GM23338 (cell line): ENCODE results near the gene MAP4K3.

Experiments used
- CREB1 ChIP-seq: fragments of 250-450 bp; sonication (Bioruptor Pico); IDR thresholded peaks from 2 replicates; pipeline ENCODE4 v1.5.0; 2020; ENCODE audit warnings: low read depth, mild to moderate bottlenecking, moderate library complexity
- EZH2 ChIP-seq: fragments of 200-600 bp; sonication (generic); IDR thresholded peaks from one replicate; pipeline ENCODE4 v1.8.0; 2017; ENCODE audit warnings: antibody characterized with exemption, mild to moderate bottlenecking, low read depth; ENCODE audit not compliant: unreplicated experiment
- EZH2phosphoT487 ChIP-seq: fragments of 200-600 bp; sonication (generic); IDR thresholded peaks from one replicate; pipeline ENCODE4 v1.8.1; 2018; ENCODE audit warnings: antibody characterized with exemption; ENCODE audit not compliant: unreplicated experiment
- JUNB ChIP-seq: IDR thresholded peaks from one replicate; pipeline ENCODE4 v1.6.1; 2016; ENCODE audit warnings: antibody characterized with exemption; ENCODE audit not compliant: unreplicated experiment
- NANOG ChIP-seq: IDR thresholded peaks from 2 replicates; pipeline ENCODE4 v1.6.1; 2016; ENCODE audit warnings: antibody characterized with exemption, borderline replicate concordance
- POLR2AphosphoS5 ChIP-seq: IDR thresholded peaks from 2 replicates; pipeline ENCODE4 v1.6.1; 2016; ENCODE audit warnings: antibody characterized with exemption, low read depth
- REST ChIP-seq: IDR thresholded peaks from one replicate; pipeline ENCODE4 v1.6.1; 2018; ENCODE audit warnings: antibody characterized with exemption; ENCODE audit not compliant: unreplicated experiment
- ZNF114 ChIP-seq: fragments of 250-450 bp; sonication (Bioruptor Pico); IDR thresholded peaks from 2 replicates; pipeline ENCODE4 v1.5.0; 2020; ENCODE audit warnings: mild to moderate bottlenecking, moderate library complexity
- ZNF331 ChIP-seq: fragments of 250-450 bp; sonication (Bioruptor Pico); IDR thresholded peaks from 2 replicates; pipeline ENCODE4 v1.5.0; 2020; ENCODE audit warnings: low read depth, mild to moderate bottlenecking, moderate library complexity
- ZNF462 ChIP-seq: fragments of 250-450 bp; sonication (Bioruptor Pico); IDR thresholded peaks from 2 replicates; pipeline ENCODE4 v1.5.0; 2020; ENCODE audit warnings: mild to moderate bottlenecking, moderate library complexity
- TF ChIP-seq, protein P1 (sequence below), 2 experiments: fragments of 200-600 bp in 1 of 2; sonication (generic) in 1 of 2; conservative IDR thresholded peaks; 2 replicates each; pipeline versions ENCODE4 v1.5.1 to v1.6.1; 2016 to 2017; ENCODE audit warnings: antibody characterized with exemption in 2 of 2, low read depth in 2 of 2, mild to moderate bottlenecking in 2 of 2, moderate library complexity in 1 of 2
- TF ChIP-seq, protein P2 (sequence below): IDR thresholded peaks from 2 replicates; pipeline ENCODE4 v1.6.1; 2016; ENCODE audit warnings: antibody characterized with exemption

- no peak for TF ChIP-seq EZH2
- TF ChIP-seq, protein P1, sequence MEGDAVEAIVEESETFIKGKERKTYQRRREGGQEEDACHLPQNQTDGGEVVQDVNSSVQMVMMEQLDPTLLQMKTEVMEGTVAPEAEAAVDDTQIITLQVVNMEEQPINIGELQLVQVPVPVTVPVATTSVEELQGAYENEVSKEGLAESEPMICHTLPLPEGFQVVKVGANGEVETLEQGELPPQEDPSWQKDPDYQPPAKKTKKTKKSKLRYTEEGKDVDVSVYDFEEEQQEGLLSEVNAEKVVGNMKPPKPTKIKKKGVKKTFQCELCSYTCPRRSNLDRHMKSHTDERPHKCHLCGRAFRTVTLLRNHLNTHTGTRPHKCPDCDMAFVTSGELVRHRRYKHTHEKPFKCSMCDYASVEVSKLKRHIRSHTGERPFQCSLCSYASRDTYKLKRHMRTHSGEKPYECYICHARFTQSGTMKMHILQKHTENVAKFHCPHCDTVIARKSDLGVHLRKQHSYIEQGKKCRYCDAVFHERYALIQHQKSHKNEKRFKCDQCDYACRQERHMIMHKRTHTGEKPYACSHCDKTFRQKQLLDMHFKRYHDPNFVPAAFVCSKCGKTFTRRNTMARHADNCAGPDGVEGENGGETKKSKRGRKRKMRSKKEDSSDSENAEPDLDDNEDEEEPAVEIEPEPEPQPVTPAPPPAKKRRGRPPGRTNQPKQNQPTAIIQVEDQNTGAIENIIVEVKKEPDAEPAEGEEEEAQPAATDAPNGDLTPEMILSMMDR (conservative IDR thresholded peaks at IDR 0.05; ENCODE audit: low read depth in 2 of 2) = no peak
- TF ChIP-seq REST = no peak
- TF ChIP-seq EZH2phosphoT487 = no peak
- no peak for TF ChIP-seq POLR2AphosphoS5
- no peak for TF ChIP-seq CREB1 (CRISPR knock-in tag)
- TF ChIP-seq, protein P2, sequence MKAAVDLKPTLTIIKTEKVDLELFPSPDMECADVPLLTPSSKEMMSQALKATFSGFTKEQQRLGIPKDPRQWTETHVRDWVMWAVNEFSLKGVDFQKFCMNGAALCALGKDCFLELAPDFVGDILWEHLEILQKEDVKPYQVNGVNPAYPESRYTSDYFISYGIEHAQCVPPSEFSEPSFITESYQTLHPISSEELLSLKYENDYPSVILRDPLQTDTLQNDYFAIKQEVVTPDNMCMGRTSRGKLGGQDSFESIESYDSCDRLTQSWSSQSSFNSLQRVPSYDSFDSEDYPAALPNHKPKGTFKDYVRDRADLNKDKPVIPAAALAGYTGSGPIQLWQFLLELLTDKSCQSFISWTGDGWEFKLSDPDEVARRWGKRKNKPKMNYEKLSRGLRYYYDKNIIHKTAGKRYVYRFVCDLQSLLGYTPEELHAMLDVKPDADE = no peak
- TF ChIP-seq NANOG = no peak
- TF ChIP-seq JUNB = no peak
- no peak for TF ChIP-seq ZNF114 (CRISPR knock-in tag)
- TF ChIP-seq ZNF331 (CRISPR knock-in tag) = no peak
- no peak for TF ChIP-seq ZNF462
Observed at GRCh38 chr2:39266139-39266805, 170.8 kb downstream of the MAP4K3 start.
